Stomach (tissue), 9 donors: Measurements from ENCODE around the gene RAB40B. TPM values are rescaled to one million over a fixed set of nuclear protein-coding genes. Genes with fewer than 3 reads are reported as not detected.
"Not testable (repeated sequence)": the region's sequence is repeated elsewhere in the genome, so short reads cannot be mapped to it uniquely, and the experiment has no call there.

Experiments
- DNase-seq, 2 donors: peaks; one replicate each; pipeline versions ENCODE4 v3.0.0 to v3.0.0-alpha.2; 2013 to 2019
- H3K27ac ChIP-seq, 5 donors: fragments of 200-600 bp in 4 of 5; sonication (generic) in 4 of 5; one replicate each; pipeline ENCODE4 v1.5.1; 2013 to 2019; ENCODE audit warnings: mild to moderate bottlenecking in 1 of 5, moderate library complexity in 1 of 5
- H3K27me3 ChIP-seq, 3 donors: fragments of 200-600 bp; sonication (generic); one replicate each; pipeline ENCODE4 v1.5.1; 2017 to 2019; ENCODE audit warnings: mixed run types in 1 of 3
- H3K36me3 ChIP-seq, 4 donors: fragments of 200-600 bp; sonication (generic); 1 replicate in 3 of 4; 2 replicates in 1 of 4; pipeline ENCODE4 v1.5.1; 2016 to 2019
- H3K4me1 ChIP-seq, 4 donors: fragments of 200-600 bp; sonication (generic); one replicate each; pipeline ENCODE4 v1.5.1; 2016 to 2019
- H3K4me3 ChIP-seq, 4 donors: fragments of 200-600 bp; sonication (generic) in 3 of 4; one replicate each; pipeline ENCODE4 v1.5.1; 2016 to 2019; ENCODE audit warnings: mild to moderate bottlenecking in 1 of 4
- H3K9me3 ChIP-seq, 4 donors: fragments of 200-600 bp; sonication (generic); one replicate each; pipeline ENCODE4 v1.5.1; 2016 to 2019
- EP300 ChIP-seq: sonication (generic); formaldehyde crosslinking; IDR thresholded peaks from one replicate; pipeline ENCODE4 v1.6.1; 2017; ENCODE audit warnings: antibody characterized with exemption
- POLR2A ChIP-seq, 4 donors: fragments of 450-650 bp; IDR thresholded peaks; one replicate each; pipeline ENCODE4 v1.6.1; 2016; ENCODE audit warnings: antibody characterized with exemption in 4 of 4, control low read depth in 2 of 4, mild to moderate bottlenecking in 1 of 4, moderate library complexity in 1 of 4
- POLR2AphosphoS5 ChIP-seq, 3 donors: sonication (generic); formaldehyde crosslinking; IDR thresholded peaks; one replicate each; pipeline ENCODE4 v1.6.1; 2016; ENCODE audit warnings: antibody characterized with exemption in 3 of 3
- WGBS, 5 donors: extraction: QIAGEN DNeasy Blood & Tissue Kit in 3 of 5; methylation state at CpG; one replicate each; pipeline versions ENCODE4 v1.1.5 to v1.1.7; 2013 to 2018; 5-methylcytosine and 5-hydroxymethylcytosine counted together
- intact Hi-C: fragments of 100-400 bp; cut with DNase I; formaldehyde crosslinking; loops from one replicate; pipeline ENCODE4 v1.15.1; 2023; ENCODE audit warnings: low total_unique reads
- polyA plus RNA-seq, 3 donors: library from polyadenylated mRNA; stranded (reverse); fragments of 200-250 nt; gene quantifications; one replicate each; pipeline ENCODE4 v1.2.3, GENCODE V29; 2013
- total RNA-seq, 5 donors: library from RNA; depleted of rRNA; stranded (reverse); fragments of >200 nt; gene quantifications; one replicate each; pipeline versions ENCODE4 v1.1.0 to v1.2.3, GENCODE V29; 2014 to 2016
- TF ChIP-seq, protein P1 (sequence below), 7 experiments: fragments of 450-650 bp in 4 of 7; fragments of 200-600 bp in 3 of 7; sonication (generic) in 3 of 7; IDR thresholded peaks; one replicate each; pipeline ENCODE4 v1.5.1; 2016 to 2019; ENCODE audit warnings: antibody characterized with exemption in 7 of 7, control low read depth in 2 of 7, mild to moderate bottlenecking in 1 of 7
- donor health status: healthy with polysubstance abuse.
- donor health status: Bipolar disorder and iron deficiency.
- donor health status: healthy.

The RAB40B gene
- total and polyA plus RNA-seq, 8 donors: 7.6 to 133 (median 22.2) TPM

DNA sequence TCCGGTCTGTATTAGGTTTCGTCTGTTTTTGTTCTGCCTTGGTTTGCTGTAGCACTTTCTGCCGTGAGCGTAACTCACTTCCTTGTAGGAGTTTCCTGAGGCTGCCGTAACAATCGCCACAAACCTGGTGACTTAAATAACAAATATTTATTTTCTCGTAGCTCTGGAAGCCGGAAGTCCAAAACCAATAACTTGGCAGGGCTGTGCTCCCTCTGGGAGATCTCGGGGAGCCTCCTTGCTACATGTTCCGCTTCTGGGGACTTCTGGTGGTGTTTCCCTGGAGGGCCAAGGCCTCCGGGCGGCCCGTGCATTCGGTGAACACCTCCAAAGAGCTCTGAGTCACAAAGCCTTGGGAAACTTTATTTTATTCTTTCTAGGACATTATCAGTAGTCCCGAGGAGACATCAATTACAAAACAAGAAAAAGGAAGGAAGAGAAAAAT, 43.4 kb downstream of the RAB40B start:
- intact Hi-C loops: no loop called here
- H3K9me3 ChIP-seq: no peaks in the 10 kb centered on the region

DNA sequence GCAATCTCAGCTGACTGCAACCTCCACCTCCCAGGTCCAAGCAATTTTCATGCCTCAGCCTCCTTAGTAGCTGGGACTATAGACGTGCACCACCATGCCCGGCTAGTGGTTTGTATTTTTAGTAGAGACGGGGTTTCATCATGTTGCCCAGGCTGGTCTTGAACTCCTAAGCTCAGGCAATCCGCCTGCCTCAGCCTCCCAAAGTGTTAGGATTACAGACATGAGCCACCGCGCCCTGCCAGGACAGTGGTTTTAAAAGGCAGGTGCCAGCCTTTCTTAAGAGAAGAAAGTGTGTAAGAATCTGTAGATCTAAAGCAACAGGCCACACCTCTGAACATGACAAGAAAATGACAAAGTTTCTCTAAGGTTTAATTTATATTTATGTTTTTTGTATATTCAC, 43.9 kb downstream of the RAB40B start:
- DNase-seq: not testable (repeated sequence)

More for the DNA sequence above, 43.4 kb downstream of the RAB40B start:
- TF ChIP-seq, protein P1, sequence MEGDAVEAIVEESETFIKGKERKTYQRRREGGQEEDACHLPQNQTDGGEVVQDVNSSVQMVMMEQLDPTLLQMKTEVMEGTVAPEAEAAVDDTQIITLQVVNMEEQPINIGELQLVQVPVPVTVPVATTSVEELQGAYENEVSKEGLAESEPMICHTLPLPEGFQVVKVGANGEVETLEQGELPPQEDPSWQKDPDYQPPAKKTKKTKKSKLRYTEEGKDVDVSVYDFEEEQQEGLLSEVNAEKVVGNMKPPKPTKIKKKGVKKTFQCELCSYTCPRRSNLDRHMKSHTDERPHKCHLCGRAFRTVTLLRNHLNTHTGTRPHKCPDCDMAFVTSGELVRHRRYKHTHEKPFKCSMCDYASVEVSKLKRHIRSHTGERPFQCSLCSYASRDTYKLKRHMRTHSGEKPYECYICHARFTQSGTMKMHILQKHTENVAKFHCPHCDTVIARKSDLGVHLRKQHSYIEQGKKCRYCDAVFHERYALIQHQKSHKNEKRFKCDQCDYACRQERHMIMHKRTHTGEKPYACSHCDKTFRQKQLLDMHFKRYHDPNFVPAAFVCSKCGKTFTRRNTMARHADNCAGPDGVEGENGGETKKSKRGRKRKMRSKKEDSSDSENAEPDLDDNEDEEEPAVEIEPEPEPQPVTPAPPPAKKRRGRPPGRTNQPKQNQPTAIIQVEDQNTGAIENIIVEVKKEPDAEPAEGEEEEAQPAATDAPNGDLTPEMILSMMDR (IDR thresholded peaks at IDR 0.05): no peak
- peak in 2 of 3 donors; percentile 68 to 78 for TF ChIP-seq POLR2AphosphoS5 (IDR thresholded peaks at IDR 0.05)
- H3K27me3 ChIP-seq: no peaks in the 10 kb centered on the region
- peaks cover 0 to 46% (median 37%) of the 10 kb centered on the region in 4 donors for H3K36me3 ChIP-seq
- WGBS, 5 donors: 16 to 41% (median 28%) methylated on average over 15 of the region's 15 CpGs
- peak overlapping the region in 1 of 4 donors; percentile 17 for H3K4me3 ChIP-seq
- H3K27ac ChIP-seq: peak overlapping the region; percentile 80 to 90 (median 87)
- peaks cover 22 to 37% (median 26%) of the 10 kb centered on the region in 4 donors for H3K4me1 ChIP-seq
- peak; percentile 74 to 89 for DNase-seq

DNA sequence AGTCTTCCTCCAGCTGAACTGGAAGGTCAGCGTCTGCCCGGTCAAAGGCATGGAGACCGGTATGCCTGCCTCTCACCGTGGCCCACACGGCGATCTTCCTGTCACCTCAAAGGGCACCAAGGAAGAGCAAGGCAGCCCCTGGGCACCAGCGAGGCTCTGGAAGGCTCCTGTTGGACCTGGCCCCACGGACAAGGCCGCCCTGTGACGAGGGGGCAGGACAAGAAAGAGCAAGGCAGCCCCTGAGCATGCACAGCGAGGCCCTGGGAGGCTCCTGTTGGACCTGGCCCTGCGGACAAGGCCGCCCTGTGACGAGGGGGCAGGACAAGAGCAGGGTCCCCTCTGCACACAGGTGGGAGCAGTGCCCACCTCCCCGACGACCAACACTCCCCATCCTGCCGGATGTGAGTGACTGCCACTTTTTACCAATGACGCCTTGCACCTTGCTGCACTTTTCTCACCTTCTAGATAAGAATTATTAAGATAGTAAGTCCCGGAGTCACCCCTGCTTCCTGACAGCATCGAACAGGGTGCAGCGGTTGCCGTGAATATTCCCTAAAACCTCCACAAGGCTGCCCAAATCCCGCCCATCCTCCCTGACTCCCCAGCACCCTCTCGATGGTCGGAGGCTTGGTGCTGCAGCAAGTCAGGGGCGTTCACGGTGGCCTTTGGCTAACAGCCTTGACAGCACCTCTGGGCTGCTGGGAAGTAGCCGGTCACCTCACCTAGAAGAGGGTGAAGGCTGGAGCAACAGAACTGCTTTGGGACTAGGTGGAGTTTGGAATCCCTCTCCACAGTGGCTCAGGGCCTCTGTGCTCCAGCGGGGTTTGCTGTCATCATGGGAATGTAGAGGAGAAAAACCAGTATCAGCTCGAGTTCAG, 44.6 kb downstream of the RAB40B start:
- TF ChIP-seq POLR2A (IDR thresholded peaks at IDR 0.05) (no peak), POLR2AphosphoS5 (IDR thresholded peaks at IDR 0.05) (no peak), EP300 (no peak)
- TF ChIP-seq, protein P1 (IDR thresholded peaks at IDR 0.05): no peak
- peak overlapping the region in 1 of 4 donors; percentile 7 for H3K4me3 ChIP-seq
- H3K36me3 ChIP-seq: peaks cover 0 to 35% (median 26%) of the 10 kb centered on the region in 4 donors
- peaks cover 25 to 49% (median 35%) of the 10 kb centered on the region in 4 donors for H3K4me1 ChIP-seq
- intact Hi-C loops: no loop called here
- H3K27me3 ChIP-seq: no peaks in the 10 kb centered on the region
- DNase-seq: no peak
- peak overlapping the region; percentile 80 to 92 (median 89) for H3K27ac ChIP-seq
- WGBS, 5 donors: 52 to 66% (median 66%) methylated on average over 26 to 30 of the region's 30 CpGs
- no peaks in the 10 kb centered on the region for H3K9me3 ChIP-seq

More for the DNA sequence above, 43.9 kb downstream of the RAB40B start:
- Histone ChIP-seq H3K27ac (peak overlapping the region; percentile 80 to 92 (median 89)), H3K4me1 (peaks cover 22 to 41% (median 28%) of the 10 kb centered on the region in 4 donors), H3K36me3 (peaks cover 0 to 42% (median 33%) of the 10 kb centered on the region in 4 donors), H3K4me3 (peak overlapping the region in 1 of 4 donors; percentile 7)
- intact Hi-C loops, H3K27me3 ChIP-seq, H3K9me3 ChIP-seq: not testable (repeated sequence)
- 37 to 60% (median 53%) methylated on average over 6 of the region's 6 CpGs for WGBS, 5 donors

DNA sequence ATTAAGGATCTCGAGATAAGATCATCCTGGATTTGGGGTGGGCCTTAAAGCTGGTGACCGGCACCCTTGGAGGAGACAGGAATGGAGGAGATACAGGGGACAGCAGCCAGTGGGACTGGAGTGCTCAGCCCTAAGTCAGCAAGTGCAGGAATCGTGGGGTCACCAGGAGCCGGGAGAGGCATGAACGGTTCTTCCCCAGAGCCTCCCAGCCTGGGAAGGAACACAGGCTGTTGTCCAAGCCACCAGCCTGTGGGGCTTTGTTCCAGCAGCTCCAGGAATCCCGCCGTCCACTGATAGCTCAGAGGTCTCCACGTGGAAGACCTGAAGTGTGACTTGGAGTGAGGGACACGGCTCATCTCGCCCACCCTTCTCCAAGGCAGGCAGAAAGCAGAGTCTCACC, 47.8 kb downstream of the RAB40B start:
- Histone ChIP-seq H3K36me3 (peaks cover 0 to 4% (median 0%) of the 10 kb centered on the region in 4 donors), H3K27ac (peak overlapping the region in 2 of 5 donors; percentile 31 to 100), H3K9me3 (no peaks in the 10 kb centered on the region), H3K27me3 (no peaks in the 10 kb centered on the region), H3K4me3 (no peak overlapping the region), H3K4me1 (peaks cover 43 to 62% (median 50%) of the 10 kb centered on the region in 4 donors)
- peak in 1 of 2 donors; percentile 5 for DNase-seq
- TF ChIP-seq POLR2A (IDR thresholded peaks at IDR 0.05): no peak
- TF ChIP-seq, protein P1 (IDR thresholded peaks at IDR 0.05): no peak
- no peak for TF ChIP-seq EP300
- TF ChIP-seq POLR2AphosphoS5 (IDR thresholded peaks at IDR 0.05): no peak
- WGBS, 5 donors: 52 to 76% (median 57%) methylated on average over 9 to 10 of the region's 10 CpGs
- intact Hi-C loops: no loop called here
